Loucy (cell line): ENCODE measurements around the gene UQCRC1.

Source experiments
- EZH2phosphoT487 ChIP-seq: fragments of 200-600 bp; IDR thresholded peaks from 2 replicates; pipeline ENCODE4 v1.6.1; 2018; ENCODE audit warnings: antibody characterized with exemption, mild to moderate bottlenecking, moderate library complexity, borderline replicate concordance
- TF ChIP-seq, protein P1 (sequence below): fragments of 200-600 bp; sonication (generic); conservative IDR thresholded peaks from 2 replicates; pipeline ENCODE4 v1.5.1; 2014; ENCODE audit warnings: mild to moderate bottlenecking, antibody characterized with exemption, low read length

DNA sequence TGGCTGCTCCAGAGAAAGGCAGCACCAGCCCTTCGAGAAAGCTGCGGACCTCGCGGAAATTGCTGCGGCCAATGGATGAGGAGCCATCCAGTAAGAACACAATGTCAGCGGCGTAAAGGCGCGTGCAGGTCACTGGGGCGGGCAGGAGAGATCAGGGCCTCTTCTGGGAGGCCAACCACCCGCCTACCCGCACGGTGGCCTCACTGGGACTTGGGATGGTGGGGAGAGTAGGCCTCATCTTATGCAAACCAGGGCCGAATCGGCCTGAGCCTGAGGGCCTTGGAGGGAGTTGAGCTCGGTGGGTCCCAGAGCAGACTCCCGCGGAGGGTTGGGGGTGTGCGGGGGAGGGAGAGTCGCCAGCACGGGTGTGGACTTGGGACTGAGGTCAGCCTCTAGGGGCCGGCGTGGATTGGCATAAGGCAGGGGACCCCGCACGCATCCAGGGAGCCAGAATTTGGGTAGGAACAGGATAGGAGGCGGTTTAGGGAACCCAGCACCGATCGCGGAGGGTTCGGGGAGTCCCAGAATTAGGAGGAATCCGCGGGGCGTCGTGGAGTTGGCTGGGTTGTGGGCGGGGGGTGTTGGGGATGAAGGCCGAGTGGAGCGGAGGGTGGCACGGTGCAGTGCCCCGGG is 14.9 kb downstream of the UQCRC1 start:
- TF ChIP-seq, protein P1, sequence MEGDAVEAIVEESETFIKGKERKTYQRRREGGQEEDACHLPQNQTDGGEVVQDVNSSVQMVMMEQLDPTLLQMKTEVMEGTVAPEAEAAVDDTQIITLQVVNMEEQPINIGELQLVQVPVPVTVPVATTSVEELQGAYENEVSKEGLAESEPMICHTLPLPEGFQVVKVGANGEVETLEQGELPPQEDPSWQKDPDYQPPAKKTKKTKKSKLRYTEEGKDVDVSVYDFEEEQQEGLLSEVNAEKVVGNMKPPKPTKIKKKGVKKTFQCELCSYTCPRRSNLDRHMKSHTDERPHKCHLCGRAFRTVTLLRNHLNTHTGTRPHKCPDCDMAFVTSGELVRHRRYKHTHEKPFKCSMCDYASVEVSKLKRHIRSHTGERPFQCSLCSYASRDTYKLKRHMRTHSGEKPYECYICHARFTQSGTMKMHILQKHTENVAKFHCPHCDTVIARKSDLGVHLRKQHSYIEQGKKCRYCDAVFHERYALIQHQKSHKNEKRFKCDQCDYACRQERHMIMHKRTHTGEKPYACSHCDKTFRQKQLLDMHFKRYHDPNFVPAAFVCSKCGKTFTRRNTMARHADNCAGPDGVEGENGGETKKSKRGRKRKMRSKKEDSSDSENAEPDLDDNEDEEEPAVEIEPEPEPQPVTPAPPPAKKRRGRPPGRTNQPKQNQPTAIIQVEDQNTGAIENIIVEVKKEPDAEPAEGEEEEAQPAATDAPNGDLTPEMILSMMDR = no peak
- no peak for TF ChIP-seq EZH2phosphoT487
